DLD1 (cell line): ENCODE results near the gene CA12.

Experiments
- in situ Hi-C: cut with HindIII; loops from 2 replicates; pipeline ENCODE4 v1.10.0; 2017; ENCODE audit warnings: low sequenced_read_pairs

The CA12 gene

GRCh38 chr15:63379492-63380150, 2.0 kb downstream of the CA12 start:
- in situ Hi-C loops = no loop called here

- in situ Hi-C loops = no loop called here
These were observed 2.7 kb downstream of the CA12 start for GRCh38 chr15:63378946-63379345.

- in situ Hi-C loops = no loop called here
These were observed 6.7 kb downstream of the CA12 start for GRCh38 chr15:63374686-63375520.

- in situ Hi-C loops = no loop called here
These were observed 7.6 kb downstream of the CA12 start for GRCh38 chr15:63373866-63374548.

DNA sequence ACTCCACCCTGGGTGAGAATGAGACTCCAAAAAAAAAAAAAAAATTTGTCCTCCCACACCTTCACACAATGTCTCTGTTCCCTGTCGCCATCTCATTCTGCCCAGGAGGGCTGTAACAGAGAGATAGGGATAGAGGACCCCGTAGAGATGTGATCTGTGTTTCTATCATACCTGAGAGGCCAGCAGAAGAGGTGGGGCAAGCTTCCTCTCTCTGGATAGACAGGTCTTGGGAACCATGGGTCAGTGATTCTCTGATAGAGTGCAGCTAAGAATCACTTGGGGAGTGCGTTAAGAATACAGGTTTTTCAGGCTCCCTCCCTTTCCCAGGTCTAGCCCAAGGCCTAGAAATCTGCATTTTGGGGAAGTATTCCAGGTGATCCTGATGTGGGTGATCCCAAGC, 8.3 kb downstream of the CA12 start:
- in situ Hi-C loops = no loop called here

DNA sequence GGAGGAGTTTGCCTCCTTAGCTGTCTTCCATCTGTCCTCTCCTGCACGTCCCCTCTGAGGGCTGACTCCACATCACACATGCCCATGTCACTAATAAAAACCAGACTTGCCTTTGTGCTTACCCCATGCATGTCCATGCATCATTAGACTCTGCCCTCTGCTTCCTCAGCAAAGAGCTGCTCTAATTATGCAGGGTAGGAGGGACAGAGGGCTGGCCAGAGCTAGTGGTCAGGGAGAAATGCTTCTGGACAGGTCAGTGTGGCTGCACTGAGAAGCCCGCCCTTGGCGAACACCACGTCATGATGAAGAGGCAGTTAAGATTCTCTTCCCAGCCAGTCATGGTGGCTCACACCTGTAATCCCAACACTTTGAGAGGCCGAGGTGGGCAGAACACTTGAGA, 8.9 kb downstream of the CA12 start:
- in situ Hi-C loops = no loop called here

- in situ Hi-C loops = no loop called here
These were observed 9.5 kb downstream of the CA12 start for GRCh38 chr15:63372018-63372705.

- in situ Hi-C loops = no loop called here
These were observed 10.2 kb downstream of the CA12 start for GRCh38 chr15:63371297-63371918.

DNA sequence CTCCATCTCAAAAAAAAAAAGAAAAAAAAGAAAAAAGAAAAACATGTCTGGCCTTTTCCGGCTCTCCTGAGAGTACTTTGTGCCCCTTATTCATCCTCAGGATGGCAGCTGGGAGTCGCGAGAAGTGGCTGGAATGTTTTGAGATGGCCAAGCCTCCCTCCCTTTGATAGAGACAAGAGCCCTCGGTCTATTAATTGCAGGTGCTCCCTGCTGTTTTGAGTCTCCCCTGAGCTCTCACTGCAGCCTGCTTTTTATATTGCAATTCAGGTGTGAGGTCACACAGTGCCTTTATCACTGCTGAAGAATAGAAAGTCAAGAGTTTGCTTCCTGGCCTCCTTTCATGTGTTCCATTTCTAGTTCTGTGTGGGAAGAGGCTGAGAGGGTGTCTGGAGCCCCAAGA, 10.9 kb downstream of the CA12 start:
- in situ Hi-C loops = no loop called here

- in situ Hi-C loops = no loop called here
These were observed 11.9 kb downstream of the CA12 start for GRCh38 chr15:63369781-63370180.

DNA sequence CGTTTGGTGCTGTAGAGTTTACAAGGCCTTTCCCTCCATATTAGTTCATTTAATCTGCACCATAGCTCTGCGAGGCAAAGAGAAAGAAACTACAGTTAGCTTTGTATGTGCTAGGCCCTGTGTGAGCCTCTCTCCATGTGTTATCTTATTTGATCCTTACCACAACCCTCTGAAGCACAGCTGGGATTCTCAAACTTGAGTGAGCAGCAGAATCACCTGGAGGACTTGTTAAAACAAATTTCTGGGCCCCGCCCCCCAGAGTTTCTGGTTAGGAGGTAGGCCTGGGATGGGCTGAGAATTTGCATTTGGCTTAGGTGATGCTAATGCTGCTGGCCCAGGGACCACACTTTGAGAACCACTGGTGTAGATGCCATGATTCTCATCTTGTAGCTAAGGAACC, 12.3 kb downstream of the CA12 start:
- in situ Hi-C loops = no loop called here

GRCh38 chr15:63368503-63368902, 13.1 kb downstream of the CA12 start:
- in situ Hi-C loops = no loop called here

DNA sequence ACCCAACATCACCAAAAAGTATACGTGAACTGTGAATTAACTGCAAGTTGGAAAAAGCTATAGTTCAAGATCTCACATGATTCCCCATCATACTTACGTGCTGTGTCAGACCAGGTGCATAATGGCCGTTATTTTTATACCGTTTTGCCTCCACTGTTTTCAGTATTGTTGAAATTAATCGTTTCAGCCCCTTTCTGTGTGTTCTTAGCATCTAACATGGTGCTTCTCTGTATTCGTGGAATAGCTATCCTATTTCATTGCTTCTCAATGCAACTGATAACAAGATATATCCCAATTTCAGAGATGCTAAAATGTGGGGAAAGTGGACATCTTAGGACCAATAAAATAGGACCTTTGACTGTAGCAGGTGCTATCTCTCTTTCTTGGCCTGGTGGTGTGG, 13.7 kb downstream of the CA12 start:
- in situ Hi-C loops = no loop called here

DNA sequence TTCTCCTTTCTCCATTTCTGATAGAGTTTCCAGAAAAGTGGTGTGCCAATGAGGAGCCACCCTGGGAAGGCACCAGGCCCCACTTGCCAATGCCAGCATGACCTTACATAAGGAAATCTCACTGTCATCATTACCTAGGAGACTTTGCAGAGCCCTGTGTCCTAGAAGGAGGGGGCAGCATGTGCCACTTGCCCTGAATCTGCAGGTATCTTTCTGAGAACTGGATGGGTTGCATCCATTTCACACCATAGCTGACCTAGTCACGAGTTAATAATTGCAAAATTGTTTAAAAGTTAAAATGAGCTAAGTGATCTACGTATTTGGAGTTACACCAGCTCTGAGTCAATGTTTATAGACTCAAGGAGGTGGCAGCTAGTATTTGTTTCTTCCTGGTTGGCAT, 14.3 kb downstream of the CA12 start:
- in situ Hi-C loops = no loop called here

GRCh38 chr15:63366451-63366850, 15.2 kb downstream of the CA12 start:
- in situ Hi-C loops = no loop called here

- in situ Hi-C loops = no loop called here
These were observed 16.4 kb downstream of the CA12 start for GRCh38 chr15:63365273-63365680.

GRCh38 chr15:63364399-63365272, 17.0 kb downstream of the CA12 start:
- in situ Hi-C loops = no loop called here

DNA sequence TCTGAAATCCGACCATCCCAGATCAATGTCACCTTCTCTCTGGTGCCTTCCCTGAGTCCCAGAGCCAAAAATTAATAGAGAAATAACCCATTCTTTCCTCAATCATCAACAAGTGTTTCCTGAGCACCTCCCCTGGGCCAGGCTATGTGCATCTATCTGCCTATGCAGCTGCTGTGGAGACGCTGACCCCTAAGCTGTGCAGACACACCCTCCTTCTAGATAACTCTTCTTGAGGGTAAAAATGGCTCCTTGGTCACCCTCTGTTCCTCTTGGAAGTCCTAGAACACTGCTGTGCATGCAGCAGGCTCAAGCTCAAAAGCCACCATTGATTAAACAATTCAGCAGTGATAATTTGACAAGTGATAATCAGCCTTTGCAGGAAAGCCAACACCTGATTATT, 18.4 kb downstream of the CA12 start:
- in situ Hi-C loops = no loop called here

GRCh38 chr15:63362885-63363284, 18.8 kb downstream of the CA12 start:
- in situ Hi-C loops = no loop called here

- in situ Hi-C loops = no loop called here
These were observed 19.4 kb downstream of the CA12 start for GRCh38 chr15:63362196-63362595.
